Measurements from ENCODE around the gene DPP7. TPM values are rescaled to one million over a fixed set of nuclear protein-coding genes. Genes with fewer than 3 reads are reported as not detected.
"Not testable (repeated sequence)": the region's sequence is repeated elsewhere in the genome, so short reads cannot be mapped to it uniquely, and the experiment has no call there.

Gene DPP7
- total RNA-seq, 1 donor from 2014 or later: 133 TPM

- DNase-seq (ENCODE audit: low read depth, low spot score): no peak
These were observed 33.7 kb upstream of the DPP7 start for GRCh38 chr9:137148242-137148641.

GRCh38 chr9:137147793-137148160 lies 33.2 kb upstream of the DPP7 start:
- DNase-seq (ENCODE audit: low read depth, low spot score): no peak

GRCh38 chr9:137147091-137147792 lies 32.7 kb upstream of the DPP7 start:
- no peak for DNase-seq (ENCODE audit: low read depth, low spot score)

- no peak for DNase-seq (ENCODE audit: low read depth, low spot score)
These were observed 32.0 kb upstream of the DPP7 start for GRCh38 chr9:137146527-137146918.

- DNase-seq (ENCODE audit: low read depth, low spot score): no peak
These were observed 31.4 kb upstream of the DPP7 start for GRCh38 chr9:137145731-137146526.

- DNase-seq (ENCODE audit: low read depth, low spot score): no peak
These were observed 28.9 kb upstream of the DPP7 start for GRCh38 chr9:137143459-137143858.

- no peak for DNase-seq (ENCODE audit: low read depth, low spot score)
These were observed 27.7 kb upstream of the DPP7 start for GRCh38 chr9:137141976-137142936.

GRCh38 chr9:137141050-137141810 lies 26.7 kb upstream of the DPP7 start:
- no peak for DNase-seq (ENCODE audit: low read depth, low spot score)

- DNase-seq (ENCODE audit: low read depth, low spot score): no peak
These were observed 25.8 kb upstream of the DPP7 start for GRCh38 chr9:137140151-137141012.

GRCh38 chr9:137139468-137140150 lies 25.1 kb upstream of the DPP7 start:
- DNase-seq (ENCODE audit: low read depth, low spot score): no peak

GRCh38 chr9:137138722-137139467 lies 24.4 kb upstream of the DPP7 start, which contains the start of gene GRIN1:
TSS of gene GRIN1 (plus strand) at chr9:137139154. CDS start at chr9:137139487, 333 bp downstream.
- DNase-seq (ENCODE audit: low read depth, low spot score): no peak

- no peak for DNase-seq (ENCODE audit: low read depth, low spot score)
These were observed 23.7 kb upstream of the DPP7 start for GRCh38 chr9:137138058-137138721.

- DNase-seq (ENCODE audit: low read depth, low spot score): no peak
These were observed 22.5 kb upstream of the DPP7 start for GRCh38 chr9:137136881-137137607.

- DNase-seq (ENCODE audit: low read depth, low spot score): no peak
These were observed 21.8 kb upstream of the DPP7 start for GRCh38 chr9:137136261-137136880.

GRCh38 chr9:137135154-137135553 lies 20.6 kb upstream of the DPP7 start:
- not testable (repeated sequence) for DNase-seq (ENCODE audit: low read depth, low spot score)

GRCh38 chr9:137134191-137134590 lies 19.7 kb upstream of the DPP7 start:
- no peak for DNase-seq (ENCODE audit: low read depth, low spot score)

GRCh38 chr9:137130176-137130755 lies 15.7 kb upstream of the DPP7 start:
- DNase-seq (ENCODE audit: low read depth, low spot score): no peak
